Measurements from ENCODE around the gene PCDH17.

DNA sequence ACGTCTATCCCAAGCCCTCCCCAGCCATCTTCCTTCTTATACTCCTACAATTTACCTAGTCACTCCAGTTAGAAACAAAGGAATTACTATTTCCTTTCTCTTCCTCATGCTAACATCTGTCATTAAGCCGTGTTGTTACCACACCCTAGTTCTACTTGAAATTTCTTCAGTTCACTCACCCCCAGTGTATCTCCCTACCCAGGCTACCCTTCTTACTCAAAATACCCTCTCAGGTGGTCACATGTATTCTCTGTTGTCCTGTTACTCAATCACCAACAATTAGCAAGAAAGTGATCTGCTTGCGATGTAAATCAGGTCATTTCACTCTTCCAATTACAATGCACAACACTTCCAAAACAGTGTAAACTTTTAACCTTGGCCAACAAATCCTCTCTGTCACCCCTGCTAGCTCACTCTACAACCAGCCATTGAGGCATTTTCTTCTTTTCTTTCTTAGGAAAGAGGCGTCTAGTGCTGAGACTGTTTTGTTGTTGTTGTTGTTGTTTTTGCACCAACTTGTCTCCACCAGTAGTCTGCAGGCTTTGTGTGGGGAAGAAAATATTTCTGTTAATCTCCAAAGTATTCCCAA, 50.7 kb downstream of the PCDH17 start:
- TF ChIP-seq, protein P1, sequence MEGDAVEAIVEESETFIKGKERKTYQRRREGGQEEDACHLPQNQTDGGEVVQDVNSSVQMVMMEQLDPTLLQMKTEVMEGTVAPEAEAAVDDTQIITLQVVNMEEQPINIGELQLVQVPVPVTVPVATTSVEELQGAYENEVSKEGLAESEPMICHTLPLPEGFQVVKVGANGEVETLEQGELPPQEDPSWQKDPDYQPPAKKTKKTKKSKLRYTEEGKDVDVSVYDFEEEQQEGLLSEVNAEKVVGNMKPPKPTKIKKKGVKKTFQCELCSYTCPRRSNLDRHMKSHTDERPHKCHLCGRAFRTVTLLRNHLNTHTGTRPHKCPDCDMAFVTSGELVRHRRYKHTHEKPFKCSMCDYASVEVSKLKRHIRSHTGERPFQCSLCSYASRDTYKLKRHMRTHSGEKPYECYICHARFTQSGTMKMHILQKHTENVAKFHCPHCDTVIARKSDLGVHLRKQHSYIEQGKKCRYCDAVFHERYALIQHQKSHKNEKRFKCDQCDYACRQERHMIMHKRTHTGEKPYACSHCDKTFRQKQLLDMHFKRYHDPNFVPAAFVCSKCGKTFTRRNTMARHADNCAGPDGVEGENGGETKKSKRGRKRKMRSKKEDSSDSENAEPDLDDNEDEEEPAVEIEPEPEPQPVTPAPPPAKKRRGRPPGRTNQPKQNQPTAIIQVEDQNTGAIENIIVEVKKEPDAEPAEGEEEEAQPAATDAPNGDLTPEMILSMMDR (IDR thresholded peaks at IDR 0.05; ENCODE audit: low read depth, low read length, missing input control): no peak
- TF ChIP-seq TAF1 (conservative IDR thresholded peaks at IDR 0.05) (no peak), YY1 (IDR thresholded peaks at IDR 0.05) (no peak), RXRA (IDR thresholded peaks at IDR 0.05) (no peak), RAD21 (IDR thresholded peaks at IDR 0.05) (no peak), SP1 (IDR thresholded peaks at IDR 0.05) (no peak), EGR1 (IDR thresholded peaks at IDR 0.05; ENCODE audit: low read depth in 2 of 2) (no peak), GABPA (IDR thresholded peaks at IDR 0.05 in 1 of 2, conservative IDR thresholded peaks at IDR 0.05 in 1 of 2) (no peak), JUND (IDR thresholded peaks at IDR 0.05) (no peak)
- TF ChIP-seq, protein P2, sequence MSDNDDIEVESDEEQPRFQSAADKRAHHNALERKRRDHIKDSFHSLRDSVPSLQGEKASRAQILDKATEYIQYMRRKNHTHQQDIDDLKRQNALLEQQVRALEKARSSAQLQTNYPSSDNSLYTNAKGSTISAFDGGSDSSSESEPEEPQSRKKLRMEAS (IDR thresholded peaks at IDR 0.05): no peak
- TF ChIP-seq, protein P3, sequence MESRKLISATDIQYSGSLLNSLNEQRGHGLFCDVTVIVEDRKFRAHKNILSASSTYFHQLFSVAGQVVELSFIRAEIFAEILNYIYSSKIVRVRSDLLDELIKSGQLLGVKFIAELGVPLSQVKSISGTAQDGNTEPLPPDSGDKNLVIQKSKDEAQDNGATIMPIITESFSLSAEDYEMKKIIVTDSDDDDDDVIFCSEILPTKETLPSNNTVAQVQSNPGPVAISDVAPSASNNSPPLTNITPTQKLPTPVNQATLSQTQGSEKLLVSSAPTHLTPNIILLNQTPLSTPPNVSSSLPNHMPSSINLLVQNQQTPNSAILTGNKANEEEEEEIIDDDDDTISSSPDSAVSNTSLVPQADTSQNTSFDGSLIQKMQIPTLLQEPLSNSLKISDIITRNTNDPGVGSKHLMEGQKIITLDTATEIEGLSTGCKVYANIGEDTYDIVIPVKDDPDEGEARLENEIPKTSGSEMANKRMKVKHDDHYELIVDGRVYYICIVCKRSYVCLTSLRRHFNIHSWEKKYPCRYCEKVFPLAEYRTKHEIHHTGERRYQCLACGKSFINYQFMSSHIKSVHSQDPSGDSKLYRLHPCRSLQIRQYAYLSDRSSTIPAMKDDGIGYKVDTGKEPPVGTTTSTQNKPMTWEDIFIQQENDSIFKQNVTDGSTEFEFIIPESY (IDR thresholded peaks at IDR 0.05): no peak
- TF ChIP-seq, protein P4, sequence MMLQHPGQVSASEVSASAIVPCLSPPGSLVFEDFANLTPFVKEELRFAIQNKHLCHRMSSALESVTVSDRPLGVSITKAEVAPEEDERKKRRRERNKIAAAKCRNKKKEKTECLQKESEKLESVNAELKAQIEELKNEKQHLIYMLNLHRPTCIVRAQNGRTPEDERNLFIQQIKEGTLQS (IDR thresholded peaks at IDR 0.05): no peak
- TF ChIP-seq, protein P5, sequence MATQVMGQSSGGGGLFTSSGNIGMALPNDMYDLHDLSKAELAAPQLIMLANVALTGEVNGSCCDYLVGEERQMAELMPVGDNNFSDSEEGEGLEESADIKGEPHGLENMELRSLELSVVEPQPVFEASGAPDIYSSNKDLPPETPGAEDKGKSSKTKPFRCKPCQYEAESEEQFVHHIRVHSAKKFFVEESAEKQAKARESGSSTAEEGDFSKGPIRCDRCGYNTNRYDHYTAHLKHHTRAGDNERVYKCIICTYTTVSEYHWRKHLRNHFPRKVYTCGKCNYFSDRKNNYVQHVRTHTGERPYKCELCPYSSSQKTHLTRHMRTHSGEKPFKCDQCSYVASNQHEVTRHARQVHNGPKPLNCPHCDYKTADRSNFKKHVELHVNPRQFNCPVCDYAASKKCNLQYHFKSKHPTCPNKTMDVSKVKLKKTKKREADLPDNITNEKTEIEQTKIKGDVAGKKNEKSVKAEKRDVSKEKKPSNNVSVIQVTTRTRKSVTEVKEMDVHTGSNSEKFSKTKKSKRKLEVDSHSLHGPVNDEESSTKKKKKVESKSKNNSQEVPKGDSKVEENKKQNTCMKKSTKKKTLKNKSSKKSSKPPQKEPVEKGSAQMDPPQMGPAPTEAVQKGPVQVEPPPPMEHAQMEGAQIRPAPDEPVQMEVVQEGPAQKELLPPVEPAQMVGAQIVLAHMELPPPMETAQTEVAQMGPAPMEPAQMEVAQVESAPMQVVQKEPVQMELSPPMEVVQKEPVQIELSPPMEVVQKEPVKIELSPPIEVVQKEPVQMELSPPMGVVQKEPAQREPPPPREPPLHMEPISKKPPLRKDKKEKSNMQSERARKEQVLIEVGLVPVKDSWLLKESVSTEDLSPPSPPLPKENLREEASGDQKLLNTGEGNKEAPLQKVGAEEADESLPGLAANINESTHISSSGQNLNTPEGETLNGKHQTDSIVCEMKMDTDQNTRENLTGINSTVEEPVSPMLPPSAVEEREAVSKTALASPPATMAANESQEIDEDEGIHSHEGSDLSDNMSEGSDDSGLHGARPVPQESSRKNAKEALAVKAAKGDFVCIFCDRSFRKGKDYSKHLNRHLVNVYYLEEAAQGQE (IDR thresholded peaks at IDR 0.05): no peak
